ENCODE data around the gene CACNA1G. TPM values are rescaled to one million over a fixed set of nuclear protein-coding genes. Genes with fewer than 3 reads are reported as not detected.

CACNA1G gene
- total and polyA plus RNA-seq, 9 of the 15 experiments (the other 6 are each of a cell fraction or from before 2014, with no cell fraction given): 0.01 TPM; not detected in 8

DNA sequence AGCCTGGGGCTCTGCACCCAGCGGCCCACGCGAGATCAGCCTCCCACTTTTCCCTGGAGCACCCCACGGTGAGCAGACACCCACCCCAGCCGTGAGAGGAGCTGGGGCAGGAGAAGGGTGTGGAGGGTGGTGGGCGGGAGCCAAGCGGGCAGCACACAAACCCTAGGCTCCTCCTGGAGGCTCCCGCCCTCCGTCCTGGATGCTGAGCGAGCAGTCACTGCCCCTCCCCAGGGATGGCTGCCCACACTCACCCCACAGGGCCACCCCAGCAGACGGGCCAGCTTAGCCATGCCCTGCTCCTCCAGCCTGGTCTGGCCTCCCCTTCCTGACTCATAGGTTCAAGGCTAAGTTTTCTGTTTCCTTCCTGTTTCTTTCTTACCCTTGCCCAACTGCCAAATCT, 58.4 kb downstream of the CACNA1G start:
- 8% methylated on average over 10 of the region's 11 CpGs for WGBS (ENCODE audit: insufficient coverage, low coverage, missing lambda C conversion rate)
- no peak overlapping the region for H2AFZ ChIP-seq (ENCODE audit: low read depth, low read length)
- no peak for FAIRE-seq

DNA sequence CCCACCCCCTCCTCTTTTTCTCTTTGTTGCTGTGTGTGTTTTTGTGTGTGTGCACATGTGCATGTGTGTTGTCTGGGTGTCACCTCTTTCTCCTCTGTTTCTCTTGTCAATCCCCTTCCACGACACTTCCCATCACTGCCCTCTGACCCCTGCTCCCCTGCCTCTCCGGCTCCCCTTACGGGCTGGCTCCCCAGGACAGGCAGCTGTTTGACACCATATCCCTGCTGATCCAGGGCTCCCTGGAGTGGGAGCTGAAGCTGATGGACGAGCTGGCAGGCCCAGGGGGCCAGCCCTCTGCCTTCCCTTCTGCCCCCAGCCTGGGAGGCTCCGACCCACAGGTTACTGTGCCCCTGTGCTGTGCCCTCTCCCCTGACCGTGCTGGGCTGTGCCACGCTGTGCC, 59.0 kb downstream of the CACNA1G start:
- no peak overlapping the region for H2AFZ ChIP-seq (ENCODE audit: low read depth, low read length)
- H3K9me3 ChIP-seq (replicated peaks; ENCODE audit: control insufficient read depth, insufficient read depth, low read depth, low read length): no peaks in the 10 kb centered on the region
- ATAC-seq (no peak), DNase-seq (ENCODE audit: extremely low read depth in 1 of 4, low spot score in 3 of 4) (no peak), FAIRE-seq (no peak)
- no peak overlapping the region for H3K27ac ChIP-seq (ENCODE audit: extremely low read depth, low read depth, low read length)
- no peaks in the 10 kb centered on the region for H3K79me2 ChIP-seq (ENCODE audit: control insufficient read depth, insufficient read depth, low read length)
- POLR2A ChIA-PET: no interaction called here
- intact Hi-C loops (cut with micrococcal nuclease) (no loop called here), in situ Hi-C loops (cut with MboI) (no loop called here)
- no peaks in the 10 kb centered on the region for H3K9me1 ChIP-seq (ENCODE audit: control insufficient read depth, insufficient read depth, low read length)
- TF ChIP-seq, protein P1, sequence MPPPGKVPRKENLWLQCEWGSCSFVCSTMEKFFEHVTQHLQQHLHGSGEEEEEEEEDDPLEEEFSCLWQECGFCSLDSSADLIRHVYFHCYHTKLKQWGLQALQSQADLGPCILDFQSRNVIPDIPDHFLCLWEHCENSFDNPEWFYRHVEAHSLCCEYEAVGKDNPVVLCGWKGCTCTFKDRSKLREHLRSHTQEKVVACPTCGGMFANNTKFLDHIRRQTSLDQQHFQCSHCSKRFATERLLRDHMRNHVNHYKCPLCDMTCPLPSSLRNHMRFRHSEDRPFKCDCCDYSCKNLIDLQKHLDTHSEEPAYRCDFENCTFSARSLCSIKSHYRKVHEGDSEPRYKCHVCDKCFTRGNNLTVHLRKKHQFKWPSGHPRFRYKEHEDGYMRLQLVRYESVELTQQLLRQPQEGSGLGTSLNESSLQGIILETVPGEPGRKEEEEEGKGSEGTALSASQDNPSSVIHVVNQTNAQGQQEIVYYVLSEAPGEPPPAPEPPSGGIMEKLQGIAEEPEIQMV (tag; conservative IDR thresholded peaks at IDR 0.05; ENCODE audit: low read depth): no peak
- no peak for TF ChIP-seq ZFP36 (IDR thresholded peaks at IDR 0.05; ENCODE audit: low read depth, low read length, partially characterized antibody)
- no peak for TF ChIP-seq MAFG (tag; conservative IDR thresholded peaks at IDR 0.05)
- TF ChIP-seq NFRKB (IDR thresholded peaks at IDR 0.05; ENCODE audit: low read depth): no peak
- no peak for TF ChIP-seq PRPF4 (IDR thresholded peaks at IDR 0.05; ENCODE audit: insufficient read depth, low read depth, low read length, poor library complexity, severe bottlenecking)
- no peak for TF ChIP-seq KLF6 (CRISPR knock-in tag; IDR thresholded peaks at IDR 0.05; ENCODE audit: borderline replicate concordance)
- no peak for TF ChIP-seq ZNF174 (CRISPR knock-in tag; IDR thresholded peaks at IDR 0.05)
- TF ChIP-seq, protein P2, sequence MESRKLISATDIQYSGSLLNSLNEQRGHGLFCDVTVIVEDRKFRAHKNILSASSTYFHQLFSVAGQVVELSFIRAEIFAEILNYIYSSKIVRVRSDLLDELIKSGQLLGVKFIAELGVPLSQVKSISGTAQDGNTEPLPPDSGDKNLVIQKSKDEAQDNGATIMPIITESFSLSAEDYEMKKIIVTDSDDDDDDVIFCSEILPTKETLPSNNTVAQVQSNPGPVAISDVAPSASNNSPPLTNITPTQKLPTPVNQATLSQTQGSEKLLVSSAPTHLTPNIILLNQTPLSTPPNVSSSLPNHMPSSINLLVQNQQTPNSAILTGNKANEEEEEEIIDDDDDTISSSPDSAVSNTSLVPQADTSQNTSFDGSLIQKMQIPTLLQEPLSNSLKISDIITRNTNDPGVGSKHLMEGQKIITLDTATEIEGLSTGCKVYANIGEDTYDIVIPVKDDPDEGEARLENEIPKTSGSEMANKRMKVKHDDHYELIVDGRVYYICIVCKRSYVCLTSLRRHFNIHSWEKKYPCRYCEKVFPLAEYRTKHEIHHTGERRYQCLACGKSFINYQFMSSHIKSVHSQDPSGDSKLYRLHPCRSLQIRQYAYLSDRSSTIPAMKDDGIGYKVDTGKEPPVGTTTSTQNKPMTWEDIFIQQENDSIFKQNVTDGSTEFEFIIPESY (CRISPR knock-in tag; IDR thresholded peaks at IDR 0.05): no peak
- TF ChIP-seq PHTF2 (CRISPR knock-in tag; IDR thresholded peaks at IDR 0.05): no peak
- TF ChIP-seq CHD1 (IDR thresholded peaks at IDR 0.05; ENCODE audit: low read length): no peak
- no peak for TF ChIP-seq FOXA1 (IDR thresholded peaks at IDR 0.05; ENCODE audit: borderline replicate concordance)
- TF ChIP-seq HNRNPUL1 (IDR thresholded peaks at IDR 0.05; ENCODE audit: low read length): no peak
- no peak for TF ChIP-seq LARP7 (IDR thresholded peaks at IDR 0.05)
- no peak overlapping the region for H3K4me3 ChIP-seq
- H3K4me2 ChIP-seq (ENCODE audit: insufficient read depth, low read length): no peak overlapping the region
- peaks cover 18 to 65% of the 10 kb centered on the region in 2 experiments; a peak in 4 of 5 replicates for H3K27me3 ChIP-seq (ENCODE audit: control insufficient read depth in 2 of 2, insufficient read depth in 2 of 2, low read length in 2 of 2)
- no peak overlapping the region; a peak in 1 of 4 replicates for H3K9ac ChIP-seq (ENCODE audit: insufficient read depth in 1 of 2, low read depth in 2 of 2, low read length in 2 of 2)
- H3K36me3 ChIP-seq (ENCODE audit: control insufficient read depth, insufficient read depth, low read length): no peaks in the 10 kb centered on the region
- BruUV-seq (replicated peaks): no TSS peak
- 0% methylated on average over 6 of the region's 7 CpGs for WGBS (ENCODE audit: insufficient coverage, low coverage, missing lambda C conversion rate)
- H4K20me1 ChIP-seq (replicated peaks; ENCODE audit: control insufficient read depth, insufficient read depth, low read length): peaks cover 6% of the 10 kb centered on the region; the same call in 1 of the 2 replicates
- peaks cover 7 to 31% of the 10 kb centered on the region in 2 experiments; a peak in 3 of 5 replicates for H3K4me1 ChIP-seq (replicated peaks in 1 of 2; ENCODE audit: control insufficient read depth in 2 of 2, insufficient read depth in 2 of 2, low read length in 2 of 2)
- CTCF ChIA-PET (ENCODE audit: low intra/inter-chr PET ratio): interaction anchor here (0.6 kb wide), 1 partner anchor 15 kb away, joined by 4 read pairs; no protein-coding TSS in a partner anchor

More for the DNA sequence above, 58.4 kb downstream of the CACNA1G start:
- DNase-seq (ENCODE audit: extremely low read depth in 1 of 4, low spot score in 3 of 4) (no peak), ATAC-seq (no peak)
- H3K27ac ChIP-seq (ENCODE audit: extremely low read depth, low read depth, low read length): no peak overlapping the region
- H3K4me1 ChIP-seq (replicated peaks in 1 of 2; ENCODE audit: control insufficient read depth in 2 of 2, insufficient read depth in 2 of 2, low read length in 2 of 2): peaks cover 7 to 31% of the 10 kb centered on the region in 2 experiments; a peak in 3 of 5 replicates
- H3K36me3 ChIP-seq (ENCODE audit: control insufficient read depth, insufficient read depth, low read length): no peaks in the 10 kb centered on the region
- no peaks in the 10 kb centered on the region for H3K9me1 ChIP-seq (ENCODE audit: control insufficient read depth, insufficient read depth, low read length)
- peaks cover 18 to 71% of the 10 kb centered on the region in 2 experiments; a peak in 4 of 5 replicates for H3K27me3 ChIP-seq (ENCODE audit: control insufficient read depth in 2 of 2, insufficient read depth in 2 of 2, low read length in 2 of 2)
- H4K20me1 ChIP-seq (replicated peaks; ENCODE audit: control insufficient read depth, insufficient read depth, low read length): peaks cover 6% of the 10 kb centered on the region; the same call in 1 of the 2 replicates
- H3K4me2 ChIP-seq (ENCODE audit: insufficient read depth, low read length): no peak overlapping the region
- intact Hi-C loops (cut with micrococcal nuclease): no loop called here
- no peaks in the 10 kb centered on the region for H3K79me2 ChIP-seq (ENCODE audit: control insufficient read depth, insufficient read depth, low read length)
- ChIA-PET POLR2A (no interaction called here), CTCF (ENCODE audit: low intra/inter-chr PET ratio) (no interaction called here)
- no TSS peak for BruUV-seq (replicated peaks)
- H3K9ac ChIP-seq (ENCODE audit: insufficient read depth in 1 of 2, low read depth in 2 of 2, low read length in 2 of 2): peak overlapping the region in 1 of 2 experiments; percentile 68; a peak in 1 of 4 replicates
- TF ChIP-seq CBX8 (IDR thresholded peaks at IDR 0.05; ENCODE audit: borderline replicate concordance, extremely low read depth, low read depth, low read length, poor library complexity, severe bottlenecking): no peak
- 0 out of 2 replicates have a peak, but pooled peaks have one; percentile 22 for TF ChIP-seq ZNF121 (CRISPR knock-in tag; conservative IDR thresholded peaks at IDR 0.05)
- no peak overlapping the region for H3K4me3 ChIP-seq
- no peaks in the 10 kb centered on the region for H3K9me3 ChIP-seq (replicated peaks; ENCODE audit: control insufficient read depth, insufficient read depth, low read depth, low read length)
- in situ Hi-C loops (cut with MboI): no loop called here
